ENCODE data around the gene FOLR1. TPM values are rescaled to one million over a fixed set of nuclear protein-coding genes. Genes with fewer than 3 reads are reported as not detected.

The FOLR1 gene
- total and polyA plus RNA-seq, 9 of the 15 experiments (the other 6 are each of a cell fraction or from before 2014, with no cell fraction given): 0.22 to 2.3 (median 1.0) TPM

GRCh38 chr11:72179049-72179803, 12.7 kb upstream of the FOLR1 start:
- H3K9me3 ChIP-seq (replicated peaks; ENCODE audit: control insufficient read depth, insufficient read depth, low read depth, low read length): no peaks in the 10 kb centered on the region
- ChIA-PET POLR2A (interaction anchor here (1.0 kb wide), 1 partner anchor 189 kb away, joined by 3 read pairs; no protein-coding TSS in a partner anchor), CTCF (ENCODE audit: low intra/inter-chr PET ratio) (no interaction called here)
- no peak for FAIRE-seq
- 27% methylated on average over 7 of the region's 7 CpGs for WGBS (ENCODE audit: insufficient coverage, low coverage, missing lambda C conversion rate)
- no peak overlapping the region for H3K27ac ChIP-seq (ENCODE audit: extremely low read depth, low read depth, low read length)
- H3K4me3 ChIP-seq: no peak overlapping the region
- peaks cover 6 to 7% of the 10 kb centered on the region in 2 experiments; a peak in 2 of 5 replicates for H3K27me3 ChIP-seq (ENCODE audit: control insufficient read depth in 2 of 2, insufficient read depth in 2 of 2, low read length in 2 of 2)
- ATAC-seq: no peak
- no peaks in the 10 kb centered on the region for H3K79me2 ChIP-seq (ENCODE audit: control insufficient read depth, insufficient read depth, low read length)
- TF ChIP-seq CBX8 (IDR thresholded peaks at IDR 0.05; ENCODE audit: borderline replicate concordance, extremely low read depth, low read depth, low read length, poor library complexity, severe bottlenecking) (no peak), BRD4 (IDR thresholded peaks at IDR 0.05) (no peak), CEBPZ (IDR thresholded peaks at IDR 0.05; ENCODE audit: borderline replicate concordance, low read depth, low read length) (no peak), ZNF445 (CRISPR knock-in tag; IDR thresholded peaks at IDR 0.05; ENCODE audit: low read depth) (no peak), PHF20 (IDR thresholded peaks at IDR 0.05; ENCODE audit: partially characterized antibody) (no peak), HMGXB4 (CRISPR knock-in tag; IDR thresholded peaks at IDR 0.05) (no peak), ZNF551 (CRISPR knock-in tag; IDR thresholded peaks at IDR 0.05) (no peak)
- no peaks in the 10 kb centered on the region for H4K20me1 ChIP-seq (replicated peaks; ENCODE audit: control insufficient read depth, insufficient read depth, low read length)
- peaks cover 0 to 3% of the 10 kb centered on the region in 2 experiments; a peak in 1 of 5 replicates for H3K4me1 ChIP-seq (replicated peaks in 1 of 2; ENCODE audit: control insufficient read depth in 2 of 2, insufficient read depth in 2 of 2, low read length in 2 of 2)
- in situ Hi-C loops (cut with MboI): no loop called here
- H3K9ac ChIP-seq (ENCODE audit: insufficient read depth in 1 of 2, low read depth in 2 of 2, low read length in 2 of 2): no peak overlapping the region
- H2AFZ ChIP-seq (ENCODE audit: low read depth, low read length): no peak overlapping the region
- H3K4me2 ChIP-seq (ENCODE audit: insufficient read depth, low read length): no peak overlapping the region
- DNase-seq (ENCODE audit: extremely low read depth in 1 of 4, low spot score in 3 of 4): no peak
- H3K9me1 ChIP-seq (ENCODE audit: control insufficient read depth, insufficient read depth, low read length): no peaks in the 10 kb centered on the region
- H3K36me3 ChIP-seq (ENCODE audit: control insufficient read depth, insufficient read depth, low read length): no peaks in the 10 kb centered on the region
- no TSS peak for BruUV-seq (replicated peaks)
- intact Hi-C loops (cut with micrococcal nuclease): no loop called here

All from K562 (cell line).